Stimulated activated CD4-positive, alpha-beta T cell treated with anti-CD3 and anti-CD28 coated beads, Interleukin-2, amount 100 ng/mL, for 48 hours (primary cell): Measurements from ENCODE around the gene MKS1.

Experiments
- DNase-seq, 2 donors: peaks; one replicate each; pipeline ENCODE4 v3.0.0-alpha.2; 2020

The MKS1 gene

DNA sequence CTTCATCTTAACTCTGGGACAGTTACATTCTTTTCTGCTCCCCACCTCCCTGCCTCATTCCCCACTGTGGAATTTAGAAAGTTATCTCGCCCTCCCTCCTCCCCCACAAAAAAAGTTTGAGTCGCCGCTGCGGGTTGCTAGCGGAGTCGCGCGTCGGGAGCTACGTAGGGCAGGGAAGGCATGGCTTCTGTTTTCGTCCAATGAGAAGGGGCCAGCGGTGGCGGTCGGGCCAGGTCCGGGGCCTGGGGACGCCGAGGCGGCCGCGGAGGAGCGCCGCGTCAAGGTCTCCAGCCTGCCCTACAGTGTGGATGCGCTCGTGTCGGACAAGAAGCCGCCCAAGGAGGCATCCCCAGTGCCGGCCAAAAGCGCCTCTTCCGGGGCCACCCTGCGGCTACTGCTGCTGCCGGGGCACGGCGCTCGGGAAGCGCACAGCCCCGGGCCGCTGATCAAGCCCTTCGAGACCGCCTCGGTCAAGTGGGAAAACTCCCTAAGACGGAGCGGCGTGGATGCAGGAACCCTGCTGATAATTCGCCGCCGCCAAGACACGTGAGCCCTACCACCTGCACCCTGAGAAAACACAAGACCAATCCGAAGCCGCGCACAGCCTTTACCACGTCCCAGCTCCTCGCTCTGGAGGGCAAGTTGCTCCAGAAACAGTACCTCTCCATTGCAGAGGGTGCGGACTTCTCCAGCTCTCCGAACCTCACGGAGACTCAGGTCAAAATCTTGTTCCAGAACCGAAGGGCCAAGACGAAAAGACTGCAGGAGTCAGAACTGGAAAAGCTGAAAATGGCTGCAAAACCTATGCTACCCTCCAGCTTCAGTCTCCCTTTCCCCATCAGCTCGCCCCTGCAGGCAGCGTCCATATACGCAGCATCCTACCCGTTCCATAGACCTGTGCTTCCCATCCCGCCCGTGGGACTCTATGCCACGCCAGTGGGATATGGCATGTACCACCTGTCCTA is 61.9 kb downstream of the MKS1 start:
- DNase-seq = peak; percentile 48 to 50
